ENCODE results near the gene ELAC1. TPM values are rescaled to one million over a fixed set of nuclear protein-coding genes. Genes with fewer than 3 reads are reported as not detected.

ELAC1 gene
- total RNA-seq, 1 donor from 2014 or later: 15.2 TPM

- DNase-seq (ENCODE audit: low spot score): no peak
These were observed 49.5 kb downstream of the ELAC1 start for GRCh38 chr18:51017140-51017879.

DNA sequence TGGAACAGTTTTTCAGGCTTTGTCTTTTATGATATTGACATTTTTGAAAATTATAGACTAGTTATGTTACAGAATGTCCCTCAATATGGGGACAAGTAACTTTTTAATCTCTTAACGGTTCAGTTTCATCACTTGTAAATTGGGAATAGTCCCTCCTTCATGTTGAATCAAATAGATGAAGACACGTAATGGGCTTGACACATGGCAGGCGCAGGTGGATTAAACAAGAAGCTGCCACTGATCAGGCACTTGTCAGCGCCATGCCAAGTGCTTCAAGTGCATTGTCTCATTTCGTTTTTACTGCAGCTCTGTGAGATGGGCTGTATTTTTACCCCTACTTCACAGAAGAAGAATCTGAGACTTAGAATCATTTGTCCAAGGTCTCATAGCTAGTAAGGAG lies 52.7 kb downstream of the ELAC1 start:
- DNase-seq (ENCODE audit: low spot score): no peak

- no peak for DNase-seq (ENCODE audit: low spot score)
These were observed 53.6 kb downstream of the ELAC1 start for GRCh38 chr18:51021226-51021965.

DNA sequence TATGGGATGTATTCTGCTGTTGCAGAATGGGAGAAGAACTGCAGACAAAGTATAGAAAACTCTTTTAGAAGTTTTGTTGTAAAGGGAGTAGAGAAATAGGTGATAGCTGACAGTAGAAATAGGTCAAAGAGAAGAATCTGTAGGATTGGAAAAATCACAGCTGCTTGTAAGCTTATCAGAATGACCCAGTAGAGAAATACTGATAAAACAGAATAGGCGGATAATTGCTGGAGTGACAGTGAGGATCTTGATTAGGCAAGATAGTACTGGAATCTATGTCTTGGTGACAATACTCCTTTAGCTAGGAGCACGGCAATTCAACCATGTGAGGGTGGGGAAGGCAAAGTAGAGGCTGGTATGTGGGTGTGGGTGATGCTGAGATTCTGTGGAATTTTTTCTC lies 57.7 kb downstream of the ELAC1 start:
- no peak for DNase-seq (ENCODE audit: low spot score)

- no peak for DNase-seq (ENCODE audit: low spot score)
These were observed 60.5 kb downstream of the ELAC1 start for GRCh38 chr18:51028201-51028805.

DNA sequence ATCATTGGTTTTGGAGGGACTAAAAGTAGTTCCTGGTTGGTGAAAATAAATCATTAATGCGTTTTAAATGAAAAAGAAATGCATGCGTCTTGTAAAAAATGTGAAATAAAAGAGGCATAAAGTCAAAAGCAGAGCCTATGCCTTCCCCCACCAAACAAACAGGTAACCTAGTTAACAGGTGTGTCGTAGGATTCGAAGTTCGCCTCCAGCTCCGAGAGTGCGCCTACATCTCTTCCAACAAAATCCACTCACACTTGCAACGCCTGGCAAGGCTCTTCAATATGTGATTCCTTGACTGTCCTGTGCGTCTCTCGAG lies 61.5 kb downstream of the ELAC1 start:
- no peak for DNase-seq (ENCODE audit: low spot score)

- peak; percentile 98 for DNase-seq (ENCODE audit: low spot score)
These were observed 62.1 kb downstream of the ELAC1 start, which contains the start of gene SMAD4 for GRCh38 chr18:51029694-51030536. Gene SMAD4 (plus strand): TSS chr18:51030213. CDS start chr18:51047047, 16,834 bp downstream.

- peak; percentile 70 for DNase-seq (ENCODE audit: low spot score)
These were observed 62.9 kb downstream of the ELAC1 start for GRCh38 chr18:51030537-51031258.

GRCh38 chr18:51032193-51032592 lies 64.4 kb downstream of the ELAC1 start:
- no peak for DNase-seq (ENCODE audit: low spot score)

DNA sequence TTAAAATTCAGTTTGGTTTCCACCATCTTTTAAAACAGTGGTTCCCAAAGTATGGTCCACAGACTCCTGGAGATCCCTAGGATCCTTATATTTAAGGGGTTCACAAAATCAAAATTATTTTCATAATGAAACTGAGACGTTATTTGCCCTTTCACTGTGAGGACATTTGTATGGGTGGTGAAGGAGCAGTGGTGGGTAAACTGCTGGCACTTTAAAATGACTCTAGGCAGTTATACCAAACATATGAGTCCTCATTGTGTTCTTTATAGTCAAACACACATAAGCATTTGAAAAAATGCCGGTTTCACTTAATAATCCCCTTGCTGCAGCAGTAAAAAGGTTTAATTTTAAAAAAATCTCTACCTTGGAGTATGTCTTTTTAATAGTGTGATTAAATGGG lies 69.4 kb downstream of the ELAC1 start:
- DNase-seq (ENCODE audit: low spot score): no peak

Other genes starting within 250 kb of the ELAC1 start
- 1.9 TPM for gene MRO, start 148.0 kb upstream of the ELAC1 start, total RNA-seq (ENCODE audit: insufficient read depth, low replicate concordance)
- gene ME2, start 88.9 kb upstream of the ELAC1 start, total RNA-seq (ENCODE audit: insufficient read depth, low replicate concordance): 52.0 TPM
- 92.9 TPM for gene SMAD4, start 62.2 kb downstream of the ELAC1 start, total RNA-seq (ENCODE audit: insufficient read depth, low replicate concordance)
- 50.3 TPM for gene MEX3C, start 229.6 kb downstream of the ELAC1 start, total RNA-seq (ENCODE audit: insufficient read depth, low replicate concordance)

Measured in umbilical cord (tissue), 2 donors.